ENCODE data around the gene LDLRAD4. TPM values are rescaled to one million over a fixed set of nuclear protein-coding genes. Genes with fewer than 3 reads are reported as not detected.
A peak's percentile ranks its signal among the peaks of the same experiment; 100 is the strongest.

Gene LDLRAD4
- total RNA-seq, 3 donors from 2014 or later: 17.5 to 20.4 (median 18.3) TPM

DNA sequence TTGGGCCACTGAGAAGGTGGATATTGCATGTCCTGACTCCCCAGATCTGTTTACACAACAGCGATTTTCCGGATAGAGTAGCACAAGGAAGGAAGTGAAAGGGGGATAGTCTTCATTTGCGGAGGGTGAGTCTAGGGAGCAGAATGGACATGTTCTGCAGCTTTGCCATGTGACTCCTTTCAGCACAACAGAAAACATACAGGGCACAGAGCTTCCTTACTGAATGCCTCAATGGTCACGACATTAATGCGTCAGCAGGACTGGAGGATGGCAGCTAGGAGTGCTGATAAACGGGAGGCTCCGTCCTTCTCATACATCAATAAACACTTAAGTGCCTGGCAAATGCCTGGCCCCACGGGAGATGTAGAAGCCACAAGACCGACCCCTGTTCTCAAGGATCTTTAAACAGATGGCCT is 344.8 kb downstream of the LDLRAD4 start:
- Mint-ChIP-seq H3K4me3 (no peak overlapping the region), H3K9me3 (no peaks in the 10 kb centered on the region), H3K36me3 (ENCODE audit: insufficient read depth) (peaks cover 6% of the 10 kb centered on the region), H3K4me1 (ENCODE audit: low read depth) (peaks cover 61% of the 10 kb centered on the region), H3K27me3 (ENCODE audit: low read depth) (no peaks in the 10 kb centered on the region)
- ATAC-seq (no peak), DNase-seq (no peak)

DNA sequence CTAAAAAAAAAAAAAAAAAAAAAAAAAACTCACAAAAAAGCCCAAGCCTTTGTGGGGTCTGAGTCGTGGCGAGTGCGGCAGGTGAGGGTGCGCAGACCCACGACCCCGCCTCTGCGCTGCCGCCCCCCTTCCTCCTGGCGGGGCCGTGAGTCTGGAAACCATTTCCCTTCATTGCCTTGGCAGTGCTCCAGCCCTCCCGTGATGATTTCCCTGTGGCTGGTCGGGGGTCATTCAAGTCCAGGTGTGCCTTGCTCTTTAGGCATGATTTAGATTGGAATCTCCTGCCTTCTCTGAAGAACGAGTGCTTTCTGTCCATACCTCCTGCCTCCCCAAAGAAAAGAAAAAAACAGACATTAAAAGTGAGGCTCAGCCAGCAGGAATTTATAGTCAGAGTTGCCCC is 346.0 kb downstream of the LDLRAD4 start:
- no peak for ATAC-seq
- Mint-ChIP-seq H3K36me3 (ENCODE audit: insufficient read depth) (peaks cover 6% of the 10 kb centered on the region), H3K27me3 (ENCODE audit: low read depth) (no peaks in the 10 kb centered on the region), H3K9me3 (no peaks in the 10 kb centered on the region), H3K4me3 (no peak overlapping the region), H3K4me1 (ENCODE audit: low read depth) (peaks cover 70% of the 10 kb centered on the region)
- no peak for DNase-seq

DNA sequence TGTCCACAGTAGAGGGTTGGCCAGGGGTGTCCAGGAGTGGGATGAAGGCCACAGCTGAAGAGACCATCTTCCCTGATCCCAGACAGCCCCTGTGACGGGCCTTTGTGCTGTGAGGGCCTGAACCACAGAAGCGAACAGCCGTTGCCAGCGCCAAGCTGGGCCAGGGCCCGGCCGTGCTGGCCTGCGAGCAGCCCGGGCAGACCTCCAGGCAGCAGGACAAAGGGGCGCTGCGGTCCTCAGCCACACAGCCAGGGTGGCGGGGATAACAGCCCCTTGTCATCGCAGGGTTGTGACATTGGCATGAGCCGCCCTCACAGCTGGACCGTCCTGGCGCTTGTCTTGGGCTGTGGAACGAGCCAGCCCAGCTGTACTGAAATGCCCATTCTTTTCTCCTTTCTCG is 346.7 kb downstream of the LDLRAD4 start:
- Mint-ChIP-seq H3K4me1 (ENCODE audit: low read depth) (peaks cover 70% of the 10 kb centered on the region), H3K9me3 (no peaks in the 10 kb centered on the region), H3K27me3 (ENCODE audit: low read depth) (no peaks in the 10 kb centered on the region), H3K4me3 (no peak overlapping the region), H3K36me3 (ENCODE audit: insufficient read depth) (peaks cover 6% of the 10 kb centered on the region)
- ATAC-seq (no peak), DNase-seq (no peak)

DNA sequence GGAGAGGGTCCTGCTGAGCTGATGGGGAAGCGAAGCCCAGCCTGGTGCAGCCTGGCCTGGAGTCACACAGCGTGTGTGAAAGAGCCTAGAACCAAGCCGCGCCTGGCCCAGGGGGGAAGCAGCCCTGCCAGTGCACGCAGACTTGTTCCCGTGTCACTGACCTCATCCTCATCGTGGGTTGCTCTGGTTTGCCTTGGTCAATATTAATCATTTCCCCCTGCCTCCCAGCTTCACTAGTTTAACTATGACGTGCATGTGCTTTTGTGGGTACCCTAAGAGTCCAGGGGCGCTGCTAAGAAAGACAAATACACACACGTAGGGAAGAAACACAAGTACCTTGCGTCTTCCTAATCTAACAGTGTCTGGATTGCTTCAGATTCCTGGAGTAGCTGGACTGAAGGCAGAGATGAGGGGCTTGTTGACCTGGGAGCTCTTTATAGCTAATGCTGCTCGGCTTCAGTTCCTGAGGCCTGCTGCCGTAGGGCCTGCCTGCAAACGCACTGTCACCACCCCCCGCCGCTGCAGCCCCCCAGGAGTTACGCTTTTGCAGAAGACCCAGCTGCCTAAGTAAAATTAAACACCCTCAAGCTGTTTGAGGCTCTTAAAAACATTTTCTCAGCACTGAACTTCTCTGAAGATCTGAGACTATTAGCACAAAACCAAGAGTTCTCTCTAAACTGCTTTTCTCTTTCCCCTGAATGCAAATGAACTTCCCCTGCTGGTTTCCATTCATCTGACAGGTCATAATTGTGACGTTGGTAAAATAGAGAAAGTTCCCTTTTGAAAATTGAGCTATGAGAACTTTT is 348.6 kb downstream of the LDLRAD4 start:
- Mint-ChIP-seq H3K36me3 (ENCODE audit: insufficient read depth) (peaks cover 9% of the 10 kb centered on the region), H3K4me3 (peak overlapping the region; percentile 42), H3K9me3 (no peaks in the 10 kb centered on the region), H3K27me3 (ENCODE audit: low read depth) (no peaks in the 10 kb centered on the region), H3K4me1 (ENCODE audit: low read depth) (peaks cover 64% of the 10 kb centered on the region)
- ATAC-seq: peak; percentile 50 to 55
- no peak for DNase-seq

DNA sequence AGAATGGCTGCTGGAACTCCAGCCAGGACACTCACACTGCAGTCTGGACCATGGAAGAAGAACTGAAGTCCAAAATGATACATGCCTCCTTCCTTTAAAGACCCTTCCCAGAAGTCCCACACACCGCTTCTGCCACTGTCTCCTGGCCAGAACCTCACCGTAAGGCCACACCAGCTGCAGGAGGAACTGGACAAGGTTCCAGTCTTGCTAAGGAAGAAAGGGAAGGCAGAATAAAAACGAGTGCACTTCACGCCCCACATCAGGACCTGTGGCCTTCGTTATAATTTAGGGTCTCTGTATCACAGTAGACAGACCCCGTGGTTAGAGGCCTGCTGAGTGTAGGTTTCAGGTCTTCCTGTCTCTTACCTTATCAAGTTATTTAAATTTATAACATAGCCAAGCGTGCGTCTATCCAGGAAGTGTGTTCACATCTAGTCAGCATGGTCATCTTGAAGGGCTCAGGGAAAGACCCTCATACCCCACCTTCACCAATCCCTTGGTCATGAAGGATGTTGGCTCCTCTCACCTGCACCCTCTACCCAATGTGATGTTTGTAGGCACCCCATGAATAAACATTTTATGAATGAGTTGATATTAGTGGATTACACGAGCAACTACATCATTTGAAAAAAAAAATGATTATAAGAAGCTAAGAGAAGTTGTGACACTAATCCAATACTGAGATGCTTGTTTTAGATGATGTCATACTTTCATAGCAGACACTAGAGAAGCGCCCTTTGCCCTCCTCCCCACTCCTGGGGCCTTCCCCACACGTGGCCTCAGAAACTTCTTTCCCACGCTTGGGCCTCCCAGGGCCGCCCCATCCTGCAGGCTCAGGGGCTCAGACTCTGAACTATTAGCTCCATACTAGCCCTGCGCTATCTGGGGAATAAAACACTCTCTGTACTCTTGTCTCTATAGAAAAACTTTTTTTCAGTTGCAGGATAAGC is 350.2 kb downstream of the LDLRAD4 start:
- no peaks in the 10 kb centered on the region for H3K9me3 Mint-ChIP-seq
- peak overlapping the region; percentile 38 for H3K4me3 Mint-ChIP-seq
- DNase-seq (no peak), ATAC-seq (peak; percentile 73 to 77)
- no peaks in the 10 kb centered on the region for H3K27me3 Mint-ChIP-seq (ENCODE audit: low read depth)
- peaks cover 51% of the 10 kb centered on the region for H3K4me1 Mint-ChIP-seq (ENCODE audit: low read depth)
- H3K36me3 Mint-ChIP-seq (ENCODE audit: insufficient read depth): peaks cover 11% of the 10 kb centered on the region

DNA sequence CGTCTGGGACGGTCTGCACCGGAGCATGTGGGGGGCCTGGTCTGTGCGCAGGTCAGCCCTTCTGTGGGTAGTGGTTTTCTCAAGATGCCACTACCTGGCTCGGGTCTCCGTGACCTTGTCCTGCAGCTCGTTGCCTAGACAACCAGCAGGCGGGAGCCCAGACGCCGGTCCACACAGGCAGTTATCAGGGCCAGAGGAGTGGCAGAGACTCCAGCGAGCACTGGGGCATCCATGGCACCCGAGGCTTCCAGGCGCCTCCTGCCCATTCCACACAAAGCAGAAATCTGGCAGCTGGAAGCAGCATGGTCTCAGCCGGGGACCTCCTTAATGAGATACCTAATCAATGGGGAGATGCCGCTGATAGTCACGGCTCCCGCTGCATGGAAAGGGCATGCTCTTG is 351.7 kb downstream of the LDLRAD4 start:
- no peak for ATAC-seq
- no peak for DNase-seq
- Mint-ChIP-seq H3K9me3 (no peaks in the 10 kb centered on the region), H3K27me3 (ENCODE audit: low read depth) (no peaks in the 10 kb centered on the region), H3K4me3 (no peak overlapping the region), H3K4me1 (ENCODE audit: low read depth) (peaks cover 48% of the 10 kb centered on the region), H3K36me3 (ENCODE audit: insufficient read depth) (peaks cover 11% of the 10 kb centered on the region)

DNA sequence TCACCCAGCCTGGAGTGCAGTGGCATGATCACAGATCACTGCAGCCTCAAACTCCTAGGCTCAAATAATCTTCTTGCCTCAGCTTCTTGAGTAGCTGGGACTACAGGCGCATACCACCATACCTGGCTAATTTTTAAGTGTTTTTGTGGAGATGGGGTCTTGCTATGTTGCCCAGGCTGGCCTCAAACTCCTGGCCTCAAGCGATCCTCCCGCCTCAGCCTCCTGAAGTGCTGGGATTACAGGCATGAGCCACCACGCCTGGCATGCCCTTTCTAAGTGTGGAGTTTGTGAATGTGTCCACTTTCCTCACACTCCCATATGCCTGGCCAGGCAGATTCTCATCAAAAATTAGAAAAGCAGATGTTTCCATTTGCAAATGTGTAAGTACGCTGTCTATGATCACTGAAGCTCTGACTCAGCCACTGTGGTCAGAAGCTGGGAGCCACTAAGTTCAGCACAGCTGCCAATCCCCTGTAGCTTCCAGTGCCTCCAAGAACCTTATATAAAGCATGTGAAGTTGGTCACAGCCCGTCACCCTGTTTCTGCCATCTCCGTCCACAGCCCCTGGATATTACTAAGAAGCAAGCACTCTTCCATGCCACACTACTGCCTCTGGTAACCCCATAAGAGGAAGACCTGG is 352.4 kb downstream of the LDLRAD4 start:
- peaks cover 50% of the 10 kb centered on the region for H3K4me1 Mint-ChIP-seq (ENCODE audit: low read depth)
- ATAC-seq (peak; percentile 21 to 29), DNase-seq (no peak)

DNA sequence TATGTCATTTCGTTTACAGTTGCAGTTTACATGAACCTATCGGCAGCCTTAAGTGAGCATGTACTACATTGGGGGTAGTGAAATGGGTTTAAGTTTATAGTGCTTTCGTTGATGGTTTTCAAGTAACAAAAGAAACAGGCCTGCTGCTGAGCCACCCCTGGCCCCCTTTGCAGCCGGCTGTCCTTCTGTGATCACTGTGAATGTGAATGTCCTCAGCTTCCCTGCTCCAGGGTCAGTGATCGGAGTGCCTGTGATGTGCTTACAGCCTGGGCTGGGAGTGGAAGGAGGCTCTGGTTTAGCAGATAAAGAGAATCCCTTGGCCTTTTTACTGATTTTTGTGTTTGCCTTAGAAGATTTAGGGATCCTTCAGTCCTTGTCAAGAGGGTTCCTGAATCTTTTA is 353.6 kb downstream of the LDLRAD4 start:
- no peak overlapping the region for H3K4me3 Mint-ChIP-seq
- H3K27me3 Mint-ChIP-seq (ENCODE audit: low read depth): no peaks in the 10 kb centered on the region
- DNase-seq (no peak), ATAC-seq (no peak)
- peaks cover 48% of the 10 kb centered on the region for H3K4me1 Mint-ChIP-seq (ENCODE audit: low read depth)
- peaks cover 7% of the 10 kb centered on the region for H3K36me3 Mint-ChIP-seq (ENCODE audit: insufficient read depth)
- no peaks in the 10 kb centered on the region for H3K9me3 Mint-ChIP-seq

More for the DNA sequence above, 352.4 kb downstream of the LDLRAD4 start:
- no peaks in the 10 kb centered on the region for H3K27me3 Mint-ChIP-seq (ENCODE audit: low read depth)
- no peak overlapping the region for H3K4me3 Mint-ChIP-seq
- H3K36me3 Mint-ChIP-seq (ENCODE audit: insufficient read depth): peaks cover 9% of the 10 kb centered on the region
- no peaks in the 10 kb centered on the region for H3K9me3 Mint-ChIP-seq

DNA sequence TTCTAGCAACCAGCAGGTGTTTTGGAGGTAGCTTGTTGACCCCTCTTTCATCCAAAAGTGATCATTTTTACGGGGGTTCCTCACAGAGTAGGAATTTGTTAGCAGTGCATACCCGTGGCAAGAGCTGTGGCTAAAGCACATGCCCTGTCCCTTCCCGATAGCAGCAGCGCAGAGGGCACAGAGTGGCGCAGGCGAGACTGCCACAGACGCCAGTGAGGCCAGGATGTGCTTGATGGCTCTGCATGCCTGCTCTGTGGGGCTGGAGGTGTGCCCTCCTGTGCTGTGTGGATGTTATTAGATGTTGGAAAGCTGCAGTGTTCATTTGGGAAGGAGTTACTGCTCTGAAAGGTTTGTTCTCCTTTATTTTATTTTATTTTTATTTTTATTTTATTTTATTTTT is 354.2 kb downstream of the LDLRAD4 start:
- peaks cover 7% of the 10 kb centered on the region for H3K36me3 Mint-ChIP-seq (ENCODE audit: insufficient read depth)
- no peaks in the 10 kb centered on the region for H3K27me3 Mint-ChIP-seq (ENCODE audit: low read depth)
- no peak overlapping the region for H3K4me3 Mint-ChIP-seq
- H3K4me1 Mint-ChIP-seq (ENCODE audit: low read depth): peaks cover 49% of the 10 kb centered on the region
- DNase-seq (no peak), ATAC-seq (no peak)
- no peaks in the 10 kb centered on the region for H3K9me3 Mint-ChIP-seq

DNA sequence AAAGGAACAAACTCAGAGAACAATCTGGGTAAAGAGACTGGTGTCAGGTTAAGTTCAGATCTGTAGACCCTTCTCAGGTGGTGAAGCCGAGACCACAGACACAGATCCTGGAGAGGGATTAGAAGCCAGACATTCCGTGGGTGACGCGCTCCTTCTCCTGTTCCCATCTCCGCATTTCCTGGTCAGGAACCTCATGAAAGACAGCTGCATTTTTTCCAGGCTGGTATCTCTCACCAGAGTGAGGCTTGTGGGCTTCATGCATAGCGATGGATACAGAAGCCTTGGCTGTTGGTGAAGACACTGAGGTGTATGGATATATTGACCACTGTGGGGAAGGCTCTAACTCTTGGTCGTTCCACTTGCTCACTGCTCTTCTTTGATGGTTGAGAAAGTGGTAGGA is 355.2 kb downstream of the LDLRAD4 start:
- Mint-ChIP-seq H3K4me3 (no peak overlapping the region), H3K36me3 (ENCODE audit: insufficient read depth) (peaks cover 7% of the 10 kb centered on the region), H3K4me1 (ENCODE audit: low read depth) (peaks cover 49% of the 10 kb centered on the region), H3K9me3 (no peaks in the 10 kb centered on the region), H3K27me3 (ENCODE audit: low read depth) (no peaks in the 10 kb centered on the region)
- DNase-seq: no peak
- ATAC-seq: no peak

DNA sequence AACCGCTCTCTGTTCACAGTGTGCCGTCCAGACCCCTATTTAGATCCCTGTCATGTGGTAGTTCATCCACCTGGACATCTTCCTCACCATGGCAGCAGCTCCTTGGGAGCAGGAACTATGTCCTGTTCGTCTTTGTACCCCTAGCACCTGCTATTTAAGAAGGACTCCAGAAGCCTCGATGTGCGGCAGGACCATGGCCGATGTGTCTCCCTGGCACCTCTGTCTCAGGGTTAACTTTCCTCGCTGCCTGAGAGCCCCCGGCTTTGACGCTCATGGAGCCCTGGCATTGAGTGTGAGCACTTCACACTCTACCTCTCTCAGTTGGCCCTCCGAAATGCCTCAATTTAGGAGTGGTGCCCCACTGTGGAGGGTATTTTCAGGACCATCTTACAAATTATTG is 355.8 kb downstream of the LDLRAD4 start:
- no peak for ATAC-seq
- H3K4me3 Mint-ChIP-seq: no peak overlapping the region
- peaks cover 46% of the 10 kb centered on the region for H3K4me1 Mint-ChIP-seq (ENCODE audit: low read depth)
- DNase-seq: no peak
- no peaks in the 10 kb centered on the region for H3K9me3 Mint-ChIP-seq
- peaks cover 7% of the 10 kb centered on the region for H3K36me3 Mint-ChIP-seq (ENCODE audit: insufficient read depth)
- H3K27me3 Mint-ChIP-seq (ENCODE audit: low read depth): no peaks in the 10 kb centered on the region

DNA sequence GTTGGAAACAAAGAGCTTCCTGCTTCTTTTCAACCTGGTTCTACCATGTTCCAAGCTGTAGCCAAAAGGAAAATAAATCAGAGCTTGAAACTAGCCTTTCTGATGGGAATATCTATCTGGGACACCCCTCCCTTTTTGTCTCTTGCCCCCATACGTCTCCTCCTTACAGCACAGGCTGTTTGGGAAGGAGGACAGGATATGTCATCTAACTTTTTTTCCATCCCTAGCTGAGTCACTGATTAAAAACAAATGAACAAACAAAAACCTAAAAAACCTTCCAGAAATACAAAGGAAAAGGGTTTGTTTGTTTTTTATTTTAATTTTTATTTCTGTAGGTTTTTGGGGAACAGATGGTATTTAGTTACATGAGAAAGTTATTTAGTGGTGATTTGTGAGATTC is 356.2 kb downstream of the LDLRAD4 start:
- no peak overlapping the region for H3K4me3 Mint-ChIP-seq
- no peak for DNase-seq
- H3K27me3 Mint-ChIP-seq (ENCODE audit: low read depth): no peaks in the 10 kb centered on the region
- ATAC-seq: no peak
- H3K9me3 Mint-ChIP-seq: no peaks in the 10 kb centered on the region
- peaks cover 7% of the 10 kb centered on the region for H3K36me3 Mint-ChIP-seq (ENCODE audit: insufficient read depth)
- peaks cover 48% of the 10 kb centered on the region for H3K4me1 Mint-ChIP-seq (ENCODE audit: low read depth)

DNA sequence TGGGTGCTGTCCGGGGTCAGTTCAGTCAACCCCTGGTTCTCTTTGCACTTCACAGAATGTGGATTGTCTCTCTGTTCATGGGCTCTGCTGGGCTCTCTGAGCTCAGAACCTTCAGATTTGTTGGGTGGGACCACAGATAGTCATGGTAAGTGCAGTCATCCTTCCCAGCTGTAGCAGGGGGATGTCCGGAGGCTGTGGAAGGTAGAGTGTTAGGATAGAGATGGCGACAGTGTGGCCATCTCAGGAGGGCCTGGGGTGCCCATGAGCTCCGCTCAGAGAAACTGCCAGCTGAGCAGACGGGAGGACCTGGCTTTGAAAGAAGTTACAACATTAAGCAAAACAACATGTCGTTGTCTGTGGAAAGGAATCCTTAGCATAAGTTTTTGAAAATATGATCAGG is 358.0 kb downstream of the LDLRAD4 start:
- H3K36me3 Mint-ChIP-seq (ENCODE audit: insufficient read depth): peaks cover 4% of the 10 kb centered on the region
- H3K4me3 Mint-ChIP-seq: no peak overlapping the region
- H3K4me1 Mint-ChIP-seq (ENCODE audit: low read depth): peaks cover 50% of the 10 kb centered on the region
- H3K27me3 Mint-ChIP-seq (ENCODE audit: low read depth): no peaks in the 10 kb centered on the region
- ATAC-seq (no peak), DNase-seq (no peak)
- no peaks in the 10 kb centered on the region for H3K9me3 Mint-ChIP-seq

DNA sequence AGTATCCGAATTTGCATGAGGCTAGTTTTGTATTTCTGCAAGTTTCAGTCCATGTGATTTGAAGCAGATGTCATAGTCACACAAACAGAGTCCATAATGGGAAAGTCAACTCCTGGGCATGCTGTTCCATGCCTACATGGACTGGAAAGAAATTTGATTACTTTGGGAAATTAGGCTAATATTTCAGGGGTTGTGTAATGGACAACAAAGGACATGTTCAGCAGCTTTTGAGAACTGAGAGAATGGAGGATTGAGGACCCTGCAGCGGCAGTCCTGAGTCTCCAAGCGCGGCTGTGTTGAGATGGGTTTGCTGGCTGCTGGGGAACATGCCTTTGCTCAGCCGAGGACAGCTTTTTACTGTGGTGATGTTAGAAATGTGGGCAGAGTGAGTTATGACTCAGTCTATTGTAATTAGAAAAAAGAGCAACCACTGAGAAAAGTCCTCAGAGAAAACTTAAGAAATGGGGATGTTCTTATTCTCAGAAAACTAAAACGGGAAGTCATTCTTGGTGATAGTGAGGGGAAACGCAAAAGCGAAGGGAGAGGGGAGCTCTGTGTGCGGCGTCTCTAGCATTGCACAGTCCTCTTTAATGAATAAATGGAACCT is 358.6 kb downstream of the LDLRAD4 start:
- DNase-seq: no peak
- Mint-ChIP-seq H3K36me3 (ENCODE audit: insufficient read depth) (peaks cover 4% of the 10 kb centered on the region), H3K4me3 (peak overlapping the region; percentile 52), H3K4me1 (ENCODE audit: low read depth) (peaks cover 50% of the 10 kb centered on the region), H3K27me3 (ENCODE audit: low read depth) (no peaks in the 10 kb centered on the region), H3K9me3 (no peaks in the 10 kb centered on the region)
- peak; percentile 94 to 97 for ATAC-seq
